ENCODE results near the gene RPL15. TPM values are rescaled to one million over a fixed set of nuclear protein-coding genes. Genes with fewer than 3 reads are reported as not detected.

RPL15 gene
- total RNA-seq = 1,860 and 3,172 TPM in 2 replicates
- polyA plus RNA-seq = 3,646 and 3,720 TPM in 2 replicates
- 2,674 and 3,021 TPM in 2 replicates for polyA plus RNA-seq (2012)
- polyA minus RNA-seq (ENCODE audit: low replicate concordance) = 893 and 1,136 TPM in 2 replicates

DNA sequence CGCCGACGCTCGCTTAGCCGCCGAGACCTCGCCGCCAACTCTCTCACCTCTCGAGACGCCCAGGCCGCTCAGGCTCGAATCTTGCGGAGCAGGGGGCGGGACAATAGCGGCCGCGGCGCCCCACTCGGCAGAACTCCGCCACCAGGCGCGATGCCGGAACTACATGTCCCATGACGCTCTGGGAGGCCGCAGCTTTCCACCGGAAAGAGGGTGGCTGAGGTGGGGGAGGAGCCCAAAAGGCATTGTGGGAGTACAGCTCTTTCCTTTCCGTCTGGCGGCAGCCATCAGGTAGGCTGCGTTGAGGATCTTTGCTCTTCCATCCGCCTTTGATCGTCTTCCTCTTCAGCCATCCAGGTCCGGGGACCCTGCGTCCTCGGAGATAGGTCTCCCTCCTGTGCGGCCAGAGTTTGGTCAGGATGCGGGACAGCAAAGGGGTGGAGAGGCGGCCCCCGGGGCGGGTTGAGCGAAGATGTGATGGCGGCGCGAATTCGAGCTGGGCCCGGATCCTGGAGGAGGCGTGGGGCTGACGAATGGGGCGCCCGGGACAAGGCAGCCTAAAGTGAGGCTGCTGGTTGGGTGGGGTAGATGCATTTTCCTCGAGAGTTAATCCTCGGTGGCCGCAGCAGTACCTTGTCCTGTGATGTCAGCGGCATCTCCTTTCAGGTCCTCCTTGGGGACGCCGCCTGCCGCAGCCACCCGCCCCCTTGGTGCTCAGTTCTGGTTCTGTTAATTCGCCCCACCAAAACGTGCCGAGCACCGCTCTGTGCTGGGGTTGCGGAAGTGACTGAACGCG is at the start of gene RPL15, which contains the start of gene NKIRAS1:
TSS of gene RPL15 (plus strand) at position 247 of the 793 bp plus-strand sequence. CDS start 728 bp downstream, outside the sequence.
TSS of gene NKIRAS1 (minus strand) at position 105 of the 793 bp plus-strand sequence. CDS start 6,086 bp downstream, outside the sequence.
- Histone ChIP-seq H3K9me3 (ENCODE audit: control insufficient read depth, insufficient read depth, low read depth, low read length) (no peaks in the 10 kb centered on the region), H3K4me2 (ENCODE audit: extremely low read depth, insufficient read depth, low read length) (peak within 1 kb of the TSS; percentile 97), H3K27ac (ENCODE audit: insufficient read depth, low read length) (peak within 1 kb of the TSS; percentile 95), H3K4me1 (ENCODE audit: control insufficient read depth, extremely low read depth, insufficient read depth, low read length) (peaks cover 2% of the 10 kb centered on the region), H3K4me3 (replicated peaks in 1 of 4; ENCODE audit: control extremely low read depth in 1 of 4, insufficient read depth in 1 of 4, low read depth in 3 of 4, low read length in 4 of 4) (peak within 1 kb of the TSS; percentile 88 to 99 (median 97)), H3K79me2 (ENCODE audit: control insufficient read depth, insufficient read depth, low read length) (peaks cover 23% of the 10 kb centered on the region), H2AFZ (ENCODE audit: low read length) (peak within 1 kb of the TSS; percentile 94), H3K27me3 (ENCODE audit: control insufficient read depth, insufficient read depth, low read length) (no peaks in the 10 kb centered on the region), H3K9ac (ENCODE audit: insufficient read depth, low read length) (peak within 1 kb of the TSS; percentile 95), H3K36me3 (ENCODE audit: control insufficient read depth, insufficient read depth, low read length) (peaks cover 10% of the 10 kb centered on the region), H4K20me1 (ENCODE audit: control insufficient read depth, extremely low read depth, insufficient read depth, low read length) (peaks cover 7% of the 10 kb centered on the region)
- TF ChIP-seq, protein P1, sequence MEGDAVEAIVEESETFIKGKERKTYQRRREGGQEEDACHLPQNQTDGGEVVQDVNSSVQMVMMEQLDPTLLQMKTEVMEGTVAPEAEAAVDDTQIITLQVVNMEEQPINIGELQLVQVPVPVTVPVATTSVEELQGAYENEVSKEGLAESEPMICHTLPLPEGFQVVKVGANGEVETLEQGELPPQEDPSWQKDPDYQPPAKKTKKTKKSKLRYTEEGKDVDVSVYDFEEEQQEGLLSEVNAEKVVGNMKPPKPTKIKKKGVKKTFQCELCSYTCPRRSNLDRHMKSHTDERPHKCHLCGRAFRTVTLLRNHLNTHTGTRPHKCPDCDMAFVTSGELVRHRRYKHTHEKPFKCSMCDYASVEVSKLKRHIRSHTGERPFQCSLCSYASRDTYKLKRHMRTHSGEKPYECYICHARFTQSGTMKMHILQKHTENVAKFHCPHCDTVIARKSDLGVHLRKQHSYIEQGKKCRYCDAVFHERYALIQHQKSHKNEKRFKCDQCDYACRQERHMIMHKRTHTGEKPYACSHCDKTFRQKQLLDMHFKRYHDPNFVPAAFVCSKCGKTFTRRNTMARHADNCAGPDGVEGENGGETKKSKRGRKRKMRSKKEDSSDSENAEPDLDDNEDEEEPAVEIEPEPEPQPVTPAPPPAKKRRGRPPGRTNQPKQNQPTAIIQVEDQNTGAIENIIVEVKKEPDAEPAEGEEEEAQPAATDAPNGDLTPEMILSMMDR (conservative IDR thresholded peaks at IDR 0.05 in 1 of 2, IDR thresholded peaks at IDR 0.05 in 1 of 2; ENCODE audit: low read depth in 1 of 2, low read length in 2 of 2) = peak; percentile 27 to 52
- TF ChIP-seq EZH2 (IDR thresholded peaks at IDR 0.05; ENCODE audit: low read length, missing control alignments) = no peak
- peak; percentile 95 to 97 for DNase-seq (ENCODE audit: low read depth in 2 of 2)

- TF ChIP-seq, protein P1 (conservative IDR thresholded peaks at IDR 0.05 in 1 of 2, IDR thresholded peaks at IDR 0.05 in 1 of 2; ENCODE audit: low read depth in 1 of 2, low read length in 2 of 2) = no peak
- TF ChIP-seq EZH2 (IDR thresholded peaks at IDR 0.05; ENCODE audit: low read length, missing control alignments) = no peak
- Histone ChIP-seq H3K4me1 (ENCODE audit: control insufficient read depth, extremely low read depth, insufficient read depth, low read length) (peaks cover 14% of the 10 kb centered on the region), H3K9ac (ENCODE audit: insufficient read depth, low read length) (no peak overlapping the region), H3K27me3 (ENCODE audit: control insufficient read depth, insufficient read depth, low read length) (no peaks in the 10 kb centered on the region), H3K79me2 (ENCODE audit: control insufficient read depth, insufficient read depth, low read length) (peaks cover 4% of the 10 kb centered on the region), H3K9me3 (ENCODE audit: control insufficient read depth, insufficient read depth, low read depth, low read length) (no peaks in the 10 kb centered on the region), H2AFZ (ENCODE audit: low read length) (no peak overlapping the region), H3K4me2 (ENCODE audit: extremely low read depth, insufficient read depth, low read length) (no peak overlapping the region), H3K27ac (ENCODE audit: insufficient read depth, low read length) (no peak overlapping the region), H4K20me1 (ENCODE audit: control insufficient read depth, extremely low read depth, insufficient read depth, low read length) (peaks cover 2% of the 10 kb centered on the region), H3K36me3 (ENCODE audit: control insufficient read depth, insufficient read depth, low read length) (no peaks in the 10 kb centered on the region), H3K4me3 (replicated peaks in 1 of 4; ENCODE audit: control extremely low read depth in 1 of 4, insufficient read depth in 1 of 4, low read depth in 3 of 4, low read length in 4 of 4) (no peak overlapping the region)
- DNase-seq (ENCODE audit: low read depth in 2 of 2) = no peak
Measured at GRCh38 chr3:23867400-23867799, 49.5 kb upstream of the RPL15 start.

DNA sequence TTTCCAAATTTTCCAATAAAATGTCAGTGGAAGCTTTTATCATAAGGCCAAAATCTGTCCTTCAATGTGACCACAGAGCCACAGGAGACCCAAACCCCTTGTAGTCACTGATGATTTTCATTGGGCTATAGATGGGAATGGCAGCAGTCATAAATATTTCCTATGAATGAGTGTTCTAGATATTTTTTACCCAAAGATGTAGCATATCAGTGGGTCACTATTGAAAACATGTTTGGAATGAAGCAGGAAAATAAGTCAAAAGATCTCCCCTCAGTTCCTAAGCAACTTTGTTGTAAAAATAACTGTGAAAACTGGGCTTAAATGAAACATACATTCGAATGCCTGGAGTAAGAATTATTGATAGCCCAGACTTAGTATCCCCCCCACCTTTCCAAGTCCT is 49.1 kb upstream of the RPL15 start:
- Histone ChIP-seq H3K27me3 (ENCODE audit: control insufficient read depth, insufficient read depth, low read length) (no peaks in the 10 kb centered on the region), H3K4me2 (ENCODE audit: extremely low read depth, insufficient read depth, low read length) (no peak overlapping the region), H3K79me2 (ENCODE audit: control insufficient read depth, insufficient read depth, low read length) (peaks cover 4% of the 10 kb centered on the region), H3K36me3 (ENCODE audit: control insufficient read depth, insufficient read depth, low read length) (no peaks in the 10 kb centered on the region), H4K20me1 (ENCODE audit: control insufficient read depth, extremely low read depth, insufficient read depth, low read length) (peaks cover 2% of the 10 kb centered on the region), H3K9me3 (ENCODE audit: control insufficient read depth, insufficient read depth, low read depth, low read length) (no peaks in the 10 kb centered on the region), H2AFZ (ENCODE audit: low read length) (no peak overlapping the region), H3K9ac (ENCODE audit: insufficient read depth, low read length) (no peak overlapping the region), H3K4me3 (replicated peaks in 1 of 4; ENCODE audit: control extremely low read depth in 1 of 4, insufficient read depth in 1 of 4, low read depth in 3 of 4, low read length in 4 of 4) (no peak overlapping the region), H3K27ac (ENCODE audit: insufficient read depth, low read length) (no peak overlapping the region), H3K4me1 (ENCODE audit: control insufficient read depth, extremely low read depth, insufficient read depth, low read length) (peaks cover 14% of the 10 kb centered on the region)
- TF ChIP-seq, protein P1 (conservative IDR thresholded peaks at IDR 0.05 in 1 of 2, IDR thresholded peaks at IDR 0.05 in 1 of 2; ENCODE audit: low read depth in 1 of 2, low read length in 2 of 2) = no peak
- no peak for TF ChIP-seq EZH2 (IDR thresholded peaks at IDR 0.05; ENCODE audit: low read length, missing control alignments)
- peak in 1 of 2 donors; percentile 14 for DNase-seq (ENCODE audit: low read depth in 2 of 2)
